WI38 (cell line): Measurements from ENCODE around the gene TMOD1.
A peak's percentile ranks its signal among the peaks of the same experiment; 100 is the strongest.
"Not testable (repeated sequence)": the region's sequence is repeated elsewhere in the genome, so short reads cannot be mapped to it uniquely, and the experiment has no call there.

ENCODE experiments used
- H3K4me3 ChIP-seq: 2 replicates; pipeline ENCODE4 v1.5.1; 2011; ENCODE audit warnings: low read depth, mild to moderate bottlenecking, control low read depth, low read length
- CTCF ChIP-seq: IDR thresholded peaks from 2 replicates; pipeline ENCODE4 v1.5.1; 2012; ENCODE audit warnings: low read depth, mild to moderate bottlenecking, control low read depth, low read length

TMOD1 gene

GRCh38 chr9:97484134-97484533 lies 17.3 kb upstream of the TMOD1 start:
- TF ChIP-seq CTCF: no peak
- H3K4me3 ChIP-seq: no peak overlapping the region

DNA sequence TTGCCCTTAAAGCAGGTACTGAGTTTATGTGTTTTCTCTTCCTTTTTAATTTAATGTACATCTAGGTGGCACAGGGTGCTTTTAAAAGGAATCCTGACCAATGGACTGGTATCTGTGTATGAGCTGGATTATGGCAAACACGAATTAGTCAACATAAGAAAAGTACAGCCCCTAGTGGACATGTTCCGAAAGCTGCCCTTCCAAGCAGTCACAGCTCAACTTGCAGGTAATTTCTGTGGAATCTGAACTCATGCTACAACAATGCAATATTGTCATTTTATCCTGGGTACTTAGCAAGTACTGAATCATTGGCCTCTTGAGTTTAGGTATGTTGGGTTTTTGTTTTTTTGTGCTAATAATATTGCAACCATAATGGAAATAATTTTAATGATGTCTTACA lies 14.4 kb upstream of the TMOD1 start:
- no peak for TF ChIP-seq CTCF
- no peak overlapping the region for H3K4me3 ChIP-seq

GRCh38 chr9:97487861-97488260 lies 13.6 kb upstream of the TMOD1 start:
- TF ChIP-seq CTCF: no peak
- H3K4me3 ChIP-seq: no peak overlapping the region

DNA sequence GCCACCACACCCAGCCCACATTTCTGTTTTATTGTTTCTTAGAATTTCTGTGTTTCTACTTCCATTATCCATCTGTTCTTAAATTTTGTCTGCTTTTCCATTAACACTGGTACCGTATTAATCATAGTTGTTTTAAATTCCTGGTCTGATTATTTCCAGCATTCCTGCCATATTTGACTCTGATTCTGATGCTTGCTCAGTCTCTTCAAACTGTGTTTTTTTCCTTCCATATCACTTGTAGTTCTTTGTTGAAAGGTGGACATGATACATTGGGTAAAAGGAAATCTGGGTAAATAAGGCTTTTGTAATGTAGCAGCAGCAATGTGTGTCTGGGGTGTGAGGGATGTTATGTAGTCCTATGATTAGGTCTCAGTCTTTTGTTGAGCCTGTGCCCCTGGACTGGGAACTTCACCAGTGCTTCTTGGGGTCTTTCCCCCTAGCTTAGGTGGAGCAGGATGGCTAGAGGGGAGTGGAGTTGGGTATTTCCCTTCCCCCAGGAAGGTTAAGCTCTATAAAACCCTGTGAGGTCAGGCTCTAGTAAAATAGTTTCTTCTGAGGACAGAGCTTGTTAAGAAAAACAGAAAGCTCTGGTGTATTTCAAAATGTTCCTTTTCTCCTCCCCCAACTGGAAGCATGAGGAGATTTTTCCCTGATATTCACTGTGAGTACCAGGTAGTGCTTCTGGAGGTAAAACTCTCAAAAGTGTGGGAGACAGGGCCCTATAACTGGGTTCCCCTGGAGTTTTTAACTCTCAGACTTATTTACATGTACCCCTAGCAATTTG lies 10.1 kb upstream of the TMOD1 start:
- no peak for TF ChIP-seq CTCF
- H3K4me3 ChIP-seq: no peak overlapping the region

GRCh38 chr9:97497558-97498375 lies 3.7 kb upstream of the TMOD1 start:
- not testable (repeated sequence) for H3K4me3 ChIP-seq

- not testable (repeated sequence) for H3K4me3 ChIP-seq
Observed at GRCh38 chr9:97498846-97499245, 2.6 kb upstream of the TMOD1 start.

DNA sequence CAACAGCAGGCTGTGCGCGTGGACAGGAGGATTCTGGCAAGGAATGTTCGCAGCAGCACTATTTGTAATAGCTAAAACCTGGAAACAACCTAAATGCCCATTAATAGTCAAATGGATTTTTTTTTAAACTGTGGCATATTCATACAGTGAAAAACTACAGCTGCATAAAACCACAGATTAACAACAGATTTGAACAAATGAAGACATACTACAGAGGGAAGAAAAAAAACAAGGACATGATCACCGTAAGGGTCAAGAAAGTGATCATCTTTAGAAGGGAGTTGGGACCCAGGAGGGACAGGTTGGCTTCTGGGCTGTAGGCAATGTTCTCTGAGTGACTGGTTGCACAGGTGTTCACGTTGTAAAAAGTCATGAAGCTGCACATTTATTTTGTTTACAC lies 1.2 kb upstream of the TMOD1 start:
- no peak overlapping the region for H3K4me3 ChIP-seq
- TF ChIP-seq CTCF: no peak

- H3K4me3 ChIP-seq: peak overlapping the region; percentile 52
- TF ChIP-seq CTCF: no peak
Observed at GRCh38 chr9:97500765-97501176, 695 bp upstream of the TMOD1 start.
